Keratinocyte (primary cell): ENCODE data around the gene UBASH3B. TPM values are rescaled to one million over a fixed set of nuclear protein-coding genes. Genes with fewer than 3 reads are reported as not detected.

Experiments used
- DNase-seq: peaks from one replicate; pipeline ENCODE4 v3.0.0-alpha.2; 2011; ENCODE audit warnings: low read depth, missing footprints, low spot score
- FAIRE-seq: peaks from 2 replicates; lab custom pipeline; 2011; peaks lifted over from hg19 to GRCh38; lab: Jason Lieb, UNC
- H2AFZ ChIP-seq: 2 replicates; pipeline ENCODE4 v1.6.0; 2012; ENCODE audit warnings: low read length, control low read depth, inconsistent platforms; ENCODE audit not compliant: control insufficient read depth
- H3K27ac ChIP-seq: 2 replicates; pipeline ENCODE4 v1.5.1; 2011; ENCODE audit warnings: low read length; ENCODE audit not compliant: control insufficient read depth, insufficient read depth
- H3K27me3 ChIP-seq: 3 replicates; pipeline ENCODE4 v1.6.0; 2011; ENCODE audit warnings: low read length; ENCODE audit not compliant: control insufficient read depth, insufficient read depth; ENCODE audit errors: extremely low read depth
- H3K36me3 ChIP-seq, 2 experiments: 2 replicates in 1 of 2; 3 replicates in 1 of 2; pipeline ENCODE4 v1.5.1; 2011; ENCODE audit warnings: low read length in 2 of 2, mild to moderate bottlenecking in 1 of 2; ENCODE audit not compliant: control insufficient read depth in 2 of 2, insufficient read depth in 2 of 2; ENCODE audit errors: extremely low read depth in 1 of 2
- H3K4me1 ChIP-seq: 3 replicates; pipeline ENCODE4 v1.5.1; 2011; ENCODE audit warnings: low read length; ENCODE audit not compliant: control insufficient read depth, insufficient read depth; ENCODE audit errors: extremely low read depth
- H3K4me2 ChIP-seq: 3 replicates; pipeline ENCODE4 v1.6.0; 2011; ENCODE audit warnings: low read depth, low read length; ENCODE audit not compliant: control insufficient read depth, insufficient read depth; ENCODE audit errors: extremely low read depth
- H3K4me3 ChIP-seq, 3 experiments: fragments of 200-600 bp in 1 of 3; sonication (generic) in 1 of 3; 2 replicates in 2 of 3; 3 replicates in 1 of 3; pipeline ENCODE4 v1.5.1; 2011 to 2016; ENCODE audit warnings: low read length in 3 of 3, mild to moderate bottlenecking in 3 of 3, control low read depth in 2 of 3, inconsistent platforms in 1 of 3, low read depth in 1 of 3, mixed read lengths in 1 of 3, mixed run types in 1 of 3, moderate library complexity in 1 of 3; ENCODE audit not compliant: control insufficient read depth in 2 of 3, insufficient read depth in 2 of 3; ENCODE audit errors: extremely low read depth in 1 of 3
- H3K79me2 ChIP-seq: 2 replicates; pipeline ENCODE4 v1.6.0; 2012; ENCODE audit warnings: low read length; ENCODE audit not compliant: control insufficient read depth, insufficient read depth
- H3K9ac ChIP-seq: 3 replicates; pipeline ENCODE4 v1.6.0; 2011; ENCODE audit warnings: low read length; ENCODE audit not compliant: control insufficient read depth, insufficient read depth; ENCODE audit errors: extremely low read depth
- H3K9me1 ChIP-seq: 3 replicates; pipeline ENCODE4 v1.6.0; 2011; ENCODE audit warnings: low read length; ENCODE audit not compliant: control insufficient read depth, insufficient read depth; ENCODE audit errors: extremely low read depth
- H3K9me3 ChIP-seq: 2 replicates; pipeline ENCODE4 v1.5.1; 2012; ENCODE audit warnings: low read depth, low read length; ENCODE audit not compliant: control insufficient read depth
- H4K20me1 ChIP-seq: 3 replicates; pipeline ENCODE4 v1.6.0; 2011; ENCODE audit warnings: low read length; ENCODE audit not compliant: control insufficient read depth, insufficient read depth; ENCODE audit errors: extremely low read depth
- EZH2 ChIP-seq: IDR thresholded peaks from one replicate; pipeline ENCODE4 v1.6.1; 2012; ENCODE audit warnings: inconsistent platforms, mild to moderate bottlenecking, low read length, moderate library complexity
- dilution Hi-C: fragments of 300-500 bp; cut with MboI; formaldehyde crosslinking; loops from one replicate; pipeline ENCODE4 v1.7.0; 2020; ENCODE audit warnings: low sequenced_read_pairs; ENCODE audit not compliant: extremely low pct_ligation_motif_present
- polyA plus RNA-seq, 5 experiments: library from polyadenylated mRNA; depleted of rRNA in 3 of 5; stranded (reverse) in 3 of 5; stranded (forward) in 1 of 5; unstranded in 1 of 5; fragments of >200 nt; gene quantifications; 1 replicate in 1 of 5; 2 replicates in 3 of 5; 3 replicates in 1 of 5; pipeline versions ENCODE4 v1.2.1 to v1.2.3, GENCODE V29; 2011 to 2012; ENCODE audit warnings: missing spikeins in 2 of 5, low read depth in 1 of 5, low replicate concordance in 1 of 5
- TF ChIP-seq, protein P1 (sequence below), 3 experiments: IDR thresholded peaks in 1 of 3; conservative IDR thresholded peaks in 1 of 3; optimal IDR thresholded peaks in 1 of 3; 2 replicates in 2 of 3; 3 replicates in 1 of 3; pipeline versions ENCODE3 to v1.5.1; 2011; ENCODE audit warnings: low read length in 3 of 3, mild to moderate bottlenecking in 3 of 3, moderate library complexity in 2 of 3, control low read depth in 1 of 3, inconsistent platforms in 1 of 3; ENCODE audit not compliant: insufficient read depth in 2 of 3; ENCODE audit errors: extremely low read depth in 1 of 3

The UBASH3B gene
- polyA plus RNA-seq, 1 donor (not counting 4 experiments of a cell fraction or from before 2014, with no cell fraction given) = 25.0 TPM

DNA sequence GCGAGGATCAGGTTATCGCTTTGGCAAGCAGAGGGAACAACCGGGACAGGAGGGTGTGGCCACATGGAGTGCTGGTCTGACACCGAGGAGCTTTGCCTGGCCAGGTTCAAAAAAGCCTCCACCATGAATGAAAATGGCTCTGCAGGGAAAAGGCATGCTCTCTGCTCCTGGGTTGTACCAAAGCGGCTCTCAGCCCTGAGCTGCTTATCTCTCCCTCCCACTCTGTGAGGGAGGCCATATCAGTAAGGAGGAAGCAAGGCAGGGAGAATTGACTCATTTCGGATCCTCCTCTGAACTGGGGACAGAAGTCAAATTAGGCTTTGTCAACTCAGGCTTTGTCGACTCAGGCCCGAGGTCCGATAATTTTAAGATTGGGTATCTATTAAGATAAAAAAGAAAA lies 99.9 kb downstream of the UBASH3B start:
- DNase-seq (no peak), FAIRE-seq (no peak)
- TF ChIP-seq, protein P1, sequence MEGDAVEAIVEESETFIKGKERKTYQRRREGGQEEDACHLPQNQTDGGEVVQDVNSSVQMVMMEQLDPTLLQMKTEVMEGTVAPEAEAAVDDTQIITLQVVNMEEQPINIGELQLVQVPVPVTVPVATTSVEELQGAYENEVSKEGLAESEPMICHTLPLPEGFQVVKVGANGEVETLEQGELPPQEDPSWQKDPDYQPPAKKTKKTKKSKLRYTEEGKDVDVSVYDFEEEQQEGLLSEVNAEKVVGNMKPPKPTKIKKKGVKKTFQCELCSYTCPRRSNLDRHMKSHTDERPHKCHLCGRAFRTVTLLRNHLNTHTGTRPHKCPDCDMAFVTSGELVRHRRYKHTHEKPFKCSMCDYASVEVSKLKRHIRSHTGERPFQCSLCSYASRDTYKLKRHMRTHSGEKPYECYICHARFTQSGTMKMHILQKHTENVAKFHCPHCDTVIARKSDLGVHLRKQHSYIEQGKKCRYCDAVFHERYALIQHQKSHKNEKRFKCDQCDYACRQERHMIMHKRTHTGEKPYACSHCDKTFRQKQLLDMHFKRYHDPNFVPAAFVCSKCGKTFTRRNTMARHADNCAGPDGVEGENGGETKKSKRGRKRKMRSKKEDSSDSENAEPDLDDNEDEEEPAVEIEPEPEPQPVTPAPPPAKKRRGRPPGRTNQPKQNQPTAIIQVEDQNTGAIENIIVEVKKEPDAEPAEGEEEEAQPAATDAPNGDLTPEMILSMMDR (optimal IDR thresholded peaks at IDR 0.05 in 1 of 3, IDR thresholded peaks at IDR 0.05 in 1 of 3, conservative IDR thresholded peaks at IDR 0.05 in 1 of 3; ENCODE audit: extremely low read depth in 1 of 3, insufficient read depth in 2 of 3, low read length in 3 of 3) = no peak
- TF ChIP-seq EZH2 = no peak
- no peak overlapping the region for H3K9ac ChIP-seq
- H3K4me1 ChIP-seq = peaks cover 14% of the 10 kb centered on the region
- H3K27me3 ChIP-seq = no peaks in the 10 kb centered on the region
- no peaks in the 10 kb centered on the region for H3K9me1 ChIP-seq
- peaks cover 30% of the 10 kb centered on the region for H3K79me2 ChIP-seq
- no peak overlapping the region for H3K4me3 ChIP-seq
- H3K27ac ChIP-seq = no peak overlapping the region
- H3K9me3 ChIP-seq = no peaks in the 10 kb centered on the region
- peaks cover 3 to 4% of the 10 kb centered on the region in 2 experiments for H3K36me3 ChIP-seq
- H2AFZ ChIP-seq = no peak overlapping the region
- H3K4me2 ChIP-seq = no peak overlapping the region
- no peaks in the 10 kb centered on the region for H4K20me1 ChIP-seq
- dilution Hi-C loops = no loop called here

DNA sequence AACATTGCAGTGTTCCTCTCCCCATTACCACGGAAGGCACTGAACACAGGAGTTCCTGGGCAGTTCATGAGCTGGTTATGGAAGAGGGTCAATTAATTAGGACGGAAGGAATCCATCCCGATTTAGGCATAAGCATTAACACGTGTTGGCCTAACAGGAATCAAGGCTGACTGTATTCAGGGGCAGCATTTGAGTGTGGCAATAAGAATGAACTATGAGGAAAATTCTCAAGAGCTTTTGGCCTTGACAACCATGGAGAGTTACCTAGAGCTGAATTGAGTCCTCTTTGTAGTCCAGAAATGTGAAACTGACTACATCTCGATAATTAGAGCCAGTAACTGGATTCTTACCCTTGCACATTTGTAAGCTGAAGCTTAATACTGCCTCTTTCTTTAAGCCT lies 100.4 kb downstream of the UBASH3B start:
- peaks cover 14% of the 10 kb centered on the region for H3K4me1 ChIP-seq
- H3K9ac ChIP-seq = no peak overlapping the region
- TF ChIP-seq EZH2 = no peak
- TF ChIP-seq, protein P1 (optimal IDR thresholded peaks at IDR 0.05 in 1 of 3, IDR thresholded peaks at IDR 0.05 in 1 of 3, conservative IDR thresholded peaks at IDR 0.05 in 1 of 3; ENCODE audit: extremely low read depth in 1 of 3, insufficient read depth in 2 of 3, low read length in 3 of 3) = no peak
- no peak overlapping the region for H3K27ac ChIP-seq
- H2AFZ ChIP-seq = no peak overlapping the region
- no peaks in the 10 kb centered on the region for H3K9me3 ChIP-seq
- no peak for DNase-seq
- H3K4me3 ChIP-seq = no peak overlapping the region
- H4K20me1 ChIP-seq = no peaks in the 10 kb centered on the region
- no peaks in the 10 kb centered on the region for H3K27me3 ChIP-seq
- no peak overlapping the region for H3K4me2 ChIP-seq
- H3K79me2 ChIP-seq = peaks cover 28% of the 10 kb centered on the region
- no peaks in the 10 kb centered on the region for H3K9me1 ChIP-seq
- H3K36me3 ChIP-seq = peaks cover 3 to 4% of the 10 kb centered on the region in 2 experiments
- no peak for FAIRE-seq
- dilution Hi-C loops = no loop called here
